K562 treated with DMSO at 1 percent for 24 hours (cell line): ENCODE results near the gene ZNF654. TPM values are rescaled to one million over a fixed set of nuclear protein-coding genes. Genes with fewer than 3 reads are reported as not detected.

Experiments
- total RNA-seq: library from RNA; unstranded; fragments of 300-600 nt; gene quantifications from 2 replicates; pipeline ENCODE4 v1.2.3, GENCODE V29; 2022; ENCODE audit warnings: low read depth; ENCODE audit not compliant: insufficient read depth

The ZNF654 gene
- total RNA-seq: 2.6 and 5.4 TPM in 2 replicates

DNA sequence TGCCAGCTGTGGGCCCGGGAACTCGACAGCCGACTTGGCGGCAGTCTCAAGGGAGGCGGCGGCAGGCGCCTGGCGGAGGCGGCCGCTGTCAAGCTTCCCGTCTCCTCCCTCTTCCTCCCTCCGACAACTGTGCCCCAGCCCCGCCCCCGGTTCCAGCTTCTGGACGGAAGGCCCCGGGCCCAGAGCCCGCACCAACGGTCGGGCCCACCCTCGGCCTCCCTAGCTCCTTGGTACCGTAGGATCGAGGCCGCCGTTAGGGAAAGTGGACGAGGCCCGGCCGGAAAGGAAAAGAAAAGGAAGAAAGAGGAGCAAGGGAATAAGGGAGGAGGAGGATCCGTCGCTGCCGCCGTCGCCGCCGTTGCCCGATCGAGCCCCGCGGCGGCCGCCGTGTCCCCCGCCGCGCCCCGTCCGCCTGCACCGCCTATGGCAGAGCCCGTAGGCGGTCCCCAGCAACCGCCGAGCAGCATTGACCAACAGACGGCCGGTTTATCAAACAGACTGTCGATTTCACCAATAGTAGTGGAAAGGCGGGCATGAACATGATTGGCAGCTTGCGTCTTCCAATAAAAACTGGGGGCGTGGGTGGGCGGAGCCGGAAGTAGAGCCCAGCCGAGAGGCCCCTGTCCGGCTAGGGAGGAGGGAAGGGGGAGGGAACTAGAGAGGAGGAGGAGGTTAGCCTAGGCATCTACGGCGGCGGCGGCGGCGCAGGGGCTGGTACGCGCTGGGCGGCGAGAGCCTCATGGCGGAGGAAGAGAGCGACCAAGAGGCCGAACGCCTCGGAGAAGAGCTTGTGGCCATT lies at the start of gene ZNF654, which contains the start of gene CGGBP1:
TSS of gene ZNF654 (plus strand) at position 675 of the 799 bp plus-strand sequence. CDS start at position 740, 65 bp downstream.
TSS of gene CGGBP1 (minus strand) at position 425 of the 799 bp plus-strand sequence. CDS start 3,029 bp downstream, outside the sequence.

GRCh38 chr3:88149509-88150362 lies 90.7 kb downstream of the ZNF654 start, which contains the start of gene C3orf38:
TSS of gene C3orf38 (plus strand) at chr3:88149959. CDS start at chr3:88150053, 94 bp downstream.

Other genes starting within 250 kb of the ZNF654 start
- 37.8 and 40.6 TPM in 2 replicates for gene CGGBP1, start 250 bp upstream of the ZNF654 start, total RNA-seq
- gene C3orf38, start 90.7 kb downstream of the ZNF654 start, total RNA-seq: 5.0 and 7.9 TPM in 2 replicates